ENCODE measurements around the gene UVRAG. TPM values are rescaled to one million over a fixed set of nuclear protein-coding genes. Genes with fewer than 3 reads are reported as not detected.

UVRAG gene
- total and polyA plus RNA-seq, 7 donors: 6.2 to 16.8 (median 13.6) TPM

DNA sequence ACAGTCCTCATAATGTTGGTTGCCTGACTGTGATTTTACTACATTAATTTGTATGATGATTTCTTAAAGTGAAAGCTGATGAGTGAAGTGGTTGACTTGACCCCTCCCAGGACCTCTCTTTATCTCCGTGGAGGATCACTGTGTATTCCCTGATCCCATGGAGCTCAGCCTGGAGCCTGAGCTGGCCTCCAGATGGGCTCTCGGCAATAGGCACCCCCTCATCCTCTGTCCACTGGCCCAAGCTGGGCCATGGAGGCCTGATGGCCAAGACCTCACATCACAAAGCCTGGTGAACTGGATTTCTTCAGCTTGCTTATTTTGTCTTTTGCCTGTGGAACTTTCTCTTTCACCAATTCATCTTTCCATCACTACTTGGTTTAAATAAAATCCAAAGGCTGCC is 316.1 kb downstream of the UVRAG start:
- no peak overlapping the region for H3K4me3 ChIP-seq
- H3K9me3 ChIP-seq: no peaks in the 10 kb centered on the region
- 35 to 47% (median 35%) methylated on average over 2 of the region's 2 CpGs for WGBS, 3 donors
- intact Hi-C loops (cut with DNase I): no loop called here
- H3K27ac ChIP-seq: peak overlapping the region; percentile 52
- H3K4me1 ChIP-seq: peaks cover 25% of the 10 kb centered on the region
- no peaks in the 10 kb centered on the region for H3K27me3 ChIP-seq (ENCODE audit: insufficient read depth in 3 of 3, low read length in 2 of 3)
- TF ChIP-seq, protein P1, sequence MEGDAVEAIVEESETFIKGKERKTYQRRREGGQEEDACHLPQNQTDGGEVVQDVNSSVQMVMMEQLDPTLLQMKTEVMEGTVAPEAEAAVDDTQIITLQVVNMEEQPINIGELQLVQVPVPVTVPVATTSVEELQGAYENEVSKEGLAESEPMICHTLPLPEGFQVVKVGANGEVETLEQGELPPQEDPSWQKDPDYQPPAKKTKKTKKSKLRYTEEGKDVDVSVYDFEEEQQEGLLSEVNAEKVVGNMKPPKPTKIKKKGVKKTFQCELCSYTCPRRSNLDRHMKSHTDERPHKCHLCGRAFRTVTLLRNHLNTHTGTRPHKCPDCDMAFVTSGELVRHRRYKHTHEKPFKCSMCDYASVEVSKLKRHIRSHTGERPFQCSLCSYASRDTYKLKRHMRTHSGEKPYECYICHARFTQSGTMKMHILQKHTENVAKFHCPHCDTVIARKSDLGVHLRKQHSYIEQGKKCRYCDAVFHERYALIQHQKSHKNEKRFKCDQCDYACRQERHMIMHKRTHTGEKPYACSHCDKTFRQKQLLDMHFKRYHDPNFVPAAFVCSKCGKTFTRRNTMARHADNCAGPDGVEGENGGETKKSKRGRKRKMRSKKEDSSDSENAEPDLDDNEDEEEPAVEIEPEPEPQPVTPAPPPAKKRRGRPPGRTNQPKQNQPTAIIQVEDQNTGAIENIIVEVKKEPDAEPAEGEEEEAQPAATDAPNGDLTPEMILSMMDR (IDR thresholded peaks at IDR 0.05): no peak
- no peaks in the 10 kb centered on the region for H3K36me3 ChIP-seq (ENCODE audit: insufficient read depth in 1 of 2, low read depth in 1 of 2)
- ATAC-seq: peak in 1 of 4 donors; percentile 35
- no peak for DNase-seq

DNA sequence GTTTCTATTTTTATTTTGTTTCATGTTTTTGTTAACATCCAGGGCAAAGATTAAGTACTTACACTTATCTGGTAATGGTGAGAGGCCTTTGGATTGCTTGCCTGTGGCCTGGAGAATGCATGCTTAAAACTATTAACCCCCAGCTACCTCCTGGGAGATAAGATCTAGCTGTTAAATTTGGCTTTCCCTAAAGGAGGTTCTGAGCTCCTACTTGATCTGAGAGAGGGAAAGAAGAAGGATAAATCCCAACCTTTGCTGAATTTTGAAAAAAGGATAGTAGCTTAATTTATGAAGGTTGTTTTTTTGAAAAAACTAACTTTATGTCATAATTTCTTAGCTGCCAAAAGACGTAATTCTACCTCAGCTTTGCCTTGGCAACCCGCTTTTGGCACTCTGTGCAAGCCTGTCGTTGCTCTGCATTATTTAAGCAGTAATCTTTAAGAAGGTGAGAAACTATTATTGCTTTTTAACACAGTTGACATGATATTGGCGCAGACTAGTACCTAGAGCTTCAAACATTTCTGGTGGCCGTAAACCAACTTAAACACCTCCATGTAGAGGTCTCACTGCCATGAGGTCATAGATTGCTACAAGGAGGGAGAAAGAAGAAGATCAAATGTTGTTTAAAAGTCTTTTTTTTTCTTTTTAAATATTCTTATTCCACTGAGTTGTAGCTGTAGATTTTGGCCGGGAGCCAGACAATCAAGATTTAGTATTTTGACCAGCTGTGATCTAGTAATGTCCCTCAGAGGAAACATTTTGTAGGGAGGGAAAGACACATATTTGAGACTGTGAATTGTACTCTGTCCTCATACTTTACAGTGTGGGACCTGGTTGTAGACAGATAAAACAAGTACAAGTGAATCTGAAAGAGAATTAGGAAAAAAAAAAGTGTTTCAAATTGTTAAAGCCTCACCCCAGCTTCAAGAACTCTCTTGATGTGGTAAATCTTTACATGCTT is 316.9 kb downstream of the UVRAG start:
- intact Hi-C loops (cut with DNase I): no loop called here
- no peak overlapping the region for H3K4me3 ChIP-seq
- no peaks in the 10 kb centered on the region for H3K36me3 ChIP-seq (ENCODE audit: insufficient read depth in 1 of 2, low read depth in 1 of 2)
- H3K27ac ChIP-seq: no peak overlapping the region
- TF ChIP-seq, protein P1 (IDR thresholded peaks at IDR 0.05): no peak
- no peaks in the 10 kb centered on the region for H3K27me3 ChIP-seq (ENCODE audit: insufficient read depth in 3 of 3, low read length in 2 of 3)
- WGBS, 3 donors: 39 to 43% (median 40%) methylated on average over 6 of the region's 6 CpGs
- ATAC-seq: peak in 1 of 4 donors; percentile 27
- peaks cover 25% of the 10 kb centered on the region for H3K4me1 ChIP-seq
- no peak for DNase-seq
- H3K9me3 ChIP-seq: no peaks in the 10 kb centered on the region

DNA sequence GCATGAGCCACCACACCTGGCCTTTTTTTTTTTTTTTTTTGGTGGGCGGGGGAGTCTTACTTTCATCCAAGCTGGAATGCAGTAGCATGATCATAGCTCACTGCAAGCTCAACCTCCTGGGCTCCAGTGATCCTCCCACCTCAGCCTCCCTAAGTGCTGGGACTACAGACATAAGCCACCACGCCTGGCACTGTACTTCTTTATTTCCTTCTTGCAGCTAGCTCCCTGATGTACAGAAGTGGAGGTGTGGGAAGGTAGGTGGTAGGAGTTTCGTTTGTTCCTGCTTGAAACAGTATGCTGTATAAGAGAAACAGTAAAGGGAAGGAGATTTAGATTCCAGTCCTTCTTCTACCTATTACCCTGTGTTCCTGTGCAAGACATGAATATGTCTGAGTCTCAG is 319.2 kb downstream of the UVRAG start:
- H3K9me3 ChIP-seq: no peaks in the 10 kb centered on the region
- H3K4me3 ChIP-seq: no peak overlapping the region
- H3K27me3 ChIP-seq (ENCODE audit: insufficient read depth in 3 of 3, low read length in 2 of 3): no peaks in the 10 kb centered on the region
- ATAC-seq: no peak
- WGBS, 3 donors: 90 to 97% (median 95%) methylated on average over 3 of the region's 3 CpGs
- H3K36me3 ChIP-seq (ENCODE audit: insufficient read depth in 1 of 2, low read depth in 1 of 2): no peaks in the 10 kb centered on the region
- intact Hi-C loops (cut with DNase I): no loop called here
- no peak overlapping the region for H3K27ac ChIP-seq
- no peak for DNase-seq
- TF ChIP-seq, protein P1 (IDR thresholded peaks at IDR 0.05): no peak
- H3K4me1 ChIP-seq: peaks cover 25% of the 10 kb centered on the region

DNA sequence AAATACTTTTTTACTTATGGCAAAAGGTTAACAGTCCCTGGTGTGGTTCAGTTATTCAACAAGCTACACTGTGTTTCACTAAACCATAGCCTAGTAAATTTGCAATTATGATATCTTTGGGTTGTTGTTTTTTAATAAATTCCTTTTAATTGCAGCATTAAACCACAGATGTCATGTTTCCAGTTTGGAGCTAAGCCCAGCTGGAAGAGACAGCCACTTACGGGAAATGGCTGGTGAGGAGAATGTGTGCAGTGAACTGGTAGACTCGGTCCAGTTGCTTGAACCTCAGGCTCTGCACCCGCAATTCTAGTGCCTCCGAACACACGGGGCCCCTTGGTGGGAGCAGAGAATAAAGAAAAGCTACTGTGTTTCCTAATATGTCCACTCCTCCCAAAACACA is 320.5 kb downstream of the UVRAG start:
- TF ChIP-seq, protein P1 (IDR thresholded peaks at IDR 0.05): no peak
- H3K4me3 ChIP-seq: no peak overlapping the region

More for the DNA sequence above, 320.5 kb downstream of the UVRAG start:
- DNase-seq: no peak
- H3K27me3 ChIP-seq (ENCODE audit: insufficient read depth in 3 of 3, low read length in 2 of 3): no peaks in the 10 kb centered on the region
- H3K4me1 ChIP-seq: peaks cover 21% of the 10 kb centered on the region
- no peak for ATAC-seq
- H3K9me3 ChIP-seq: no peaks in the 10 kb centered on the region
- WGBS, 3 donors: 71 to 78% (median 74%) methylated on average over 5 of the region's 5 CpGs
- intact Hi-C loops (cut with DNase I): no loop called here
- H3K36me3 ChIP-seq (ENCODE audit: insufficient read depth in 1 of 2, low read depth in 1 of 2): no peaks in the 10 kb centered on the region
- no peak overlapping the region for H3K27ac ChIP-seq
